Peyer's patch (tissue), 4 donors: Measurements from ENCODE around the gene FBXO47. TPM values are rescaled to one million over a fixed set of nuclear protein-coding genes. Genes with fewer than 3 reads are reported as not detected.

Source experiments
- DNase-seq, 3 donors: peaks; one replicate each; pipeline ENCODE4 v3.0.0-alpha.2; 2017 to 2019
- H3K27ac ChIP-seq, 4 donors: fragments of 200-600 bp; sonication (generic); one replicate each; pipeline ENCODE4 v1.5.1; 2016 to 2019
- H3K27me3 ChIP-seq, 2 donors: fragments of 200-600 bp; sonication (generic); one replicate each; pipeline ENCODE4 v1.5.1; 2019
- H3K36me3 ChIP-seq, 3 donors: fragments of 200-600 bp; sonication (generic); one replicate each; pipeline ENCODE4 v1.5.1; 2016 to 2019
- H3K4me1 ChIP-seq, 4 donors: fragments of 200-600 bp; sonication (generic); one replicate each; pipeline ENCODE4 v1.5.1; 2016 to 2019
- H3K4me3 ChIP-seq, 4 donors: fragments of 200-600 bp; sonication (generic); 1 replicate in 3 of 4; 2 replicates in 1 of 4; pipeline ENCODE4 v1.5.1; 2016 to 2019; ENCODE audit warnings: mild to moderate bottlenecking in 1 of 4
- H3K9me3 ChIP-seq, 4 donors: fragments of 200-600 bp; sonication (generic); one replicate each; pipeline ENCODE4 v1.5.1; 2016 to 2019; ENCODE audit warnings: mild to moderate bottlenecking in 1 of 4
- CTCF ChIP-seq, 6 experiments: fragments of 450-650 bp in 4 of 6; fragments of 200-600 bp in 2 of 6; sonication (generic) in 1 of 6; IDR thresholded peaks; one replicate each; pipeline ENCODE4 v1.5.1; 2017 to 2019; ENCODE audit warnings: antibody characterized with exemption in 6 of 6, mild to moderate bottlenecking in 3 of 6, moderate library complexity in 1 of 6
- POLR2A ChIP-seq, 2 donors: fragments of 450-650 bp; IDR thresholded peaks; one replicate each; pipeline ENCODE4 v1.5.1; 2017; ENCODE audit warnings: antibody characterized with exemption in 2 of 2, mild to moderate bottlenecking in 2 of 2, moderate library complexity in 2 of 2
- total RNA-seq, 4 donors: library from RNA; depleted of rRNA; stranded (reverse); fragments of >200 nt; gene quantifications; one replicate each; pipeline ENCODE4 v1.1.0, GENCODE V29; 2016

FBXO47 gene
- total RNA-seq, 4 donors from 2014 or later = not detected

GRCh38 chr17:38970128-38970527, 2.9 kb upstream of the FBXO47 start:
- H3K36me3 ChIP-seq = no peaks in the 10 kb centered on the region
- DNase-seq = no peak
- H3K9me3 ChIP-seq = no peaks in the 10 kb centered on the region
- H3K4me3 ChIP-seq = no peak overlapping the region
- no peaks in the 10 kb centered on the region for H3K27me3 ChIP-seq
- no peaks in the 10 kb centered on the region for H3K4me1 ChIP-seq
- TF ChIP-seq POLR2A (IDR thresholded peaks at IDR 0.05) (no peak), CTCF (IDR thresholded peaks at IDR 0.05) (no peak)
- H3K27ac ChIP-seq = no peak overlapping the region

- Histone ChIP-seq H3K9me3 (no peaks in the 10 kb centered on the region), H3K4me3 (no peak overlapping the region), H3K4me1 (no peaks in the 10 kb centered on the region), H3K27me3 (no peaks in the 10 kb centered on the region), H3K27ac (no peak overlapping the region), H3K36me3 (no peaks in the 10 kb centered on the region)
- TF ChIP-seq CTCF (IDR thresholded peaks at IDR 0.05) = no peak
- TF ChIP-seq POLR2A (IDR thresholded peaks at IDR 0.05) = no peak
- no peak for DNase-seq
Measured at GRCh38 chr17:38969281-38969680, 2.1 kb upstream of the FBXO47 start.

GRCh38 chr17:38961413-38961812, 5.8 kb downstream of the FBXO47 start:
- no peak for TF ChIP-seq CTCF (IDR thresholded peaks at IDR 0.05)
- Histone ChIP-seq H3K9me3 (no peaks in the 10 kb centered on the region), H3K4me1 (no peaks in the 10 kb centered on the region), H3K36me3 (no peaks in the 10 kb centered on the region), H3K27me3 (no peaks in the 10 kb centered on the region), H3K4me3 (no peak overlapping the region), H3K27ac (no peak overlapping the region)
- no peak for DNase-seq

GRCh38 chr17:38960402-38960801, 6.8 kb downstream of the FBXO47 start:
- no peak for DNase-seq
- no peak overlapping the region for H3K27ac ChIP-seq
- H3K4me3 ChIP-seq = no peak overlapping the region
- no peaks in the 10 kb centered on the region for H3K9me3 ChIP-seq
- H3K4me1 ChIP-seq = no peaks in the 10 kb centered on the region
- H3K27me3 ChIP-seq = no peaks in the 10 kb centered on the region
- TF ChIP-seq POLR2A (IDR thresholded peaks at IDR 0.05) = no peak
- TF ChIP-seq CTCF (IDR thresholded peaks at IDR 0.05) = no peak
- no peaks in the 10 kb centered on the region for H3K36me3 ChIP-seq

GRCh38 chr17:38959508-38959907, 7.7 kb downstream of the FBXO47 start:
- Histone ChIP-seq H3K27me3 (no peaks in the 10 kb centered on the region), H3K9me3 (no peaks in the 10 kb centered on the region), H3K27ac (no peak overlapping the region), H3K4me1 (no peaks in the 10 kb centered on the region), H3K36me3 (no peaks in the 10 kb centered on the region), H3K4me3 (no peak overlapping the region)
- TF ChIP-seq POLR2A (IDR thresholded peaks at IDR 0.05) = no peak
- TF ChIP-seq CTCF (IDR thresholded peaks at IDR 0.05) = no peak
- no peak for DNase-seq

GRCh38 chr17:38958756-38959155, 8.4 kb downstream of the FBXO47 start:
- Histone ChIP-seq H3K27me3 (no peaks in the 10 kb centered on the region), H3K9me3 (no peaks in the 10 kb centered on the region), H3K27ac (no peak overlapping the region), H3K36me3 (no peaks in the 10 kb centered on the region), H3K4me1 (no peaks in the 10 kb centered on the region), H3K4me3 (no peak overlapping the region)
- TF ChIP-seq POLR2A (IDR thresholded peaks at IDR 0.05) (no peak), CTCF (IDR thresholded peaks at IDR 0.05) (no peak)
- DNase-seq = no peak
